ENCODE results near the gene DCAF6.

DCAF6 gene

GRCh38 chr1:168085401-168085872, 149.0 kb downstream of the DCAF6 start:
- in situ Hi-C loops (cut with MboI; ENCODE audit: low sequenced_read_pairs, unreplicated experiment), result no loop called here
- TF ChIP-seq CTCF (IDR thresholded peaks at IDR 0.05; ENCODE audit: borderline replicate concordance, control extremely low read depth, extremely low read depth, insufficient read depth, missing control alignments), result no peak
- no peak for DNase-seq (ENCODE audit: low spot score)

- no peak for DNase-seq (ENCODE audit: low spot score)
- in situ Hi-C loops (cut with MboI; ENCODE audit: low sequenced_read_pairs, unreplicated experiment), result no loop called here
- peak; percentile 2 for TF ChIP-seq CTCF (IDR thresholded peaks at IDR 0.05; ENCODE audit: borderline replicate concordance, control extremely low read depth, extremely low read depth, insufficient read depth, missing control alignments)
These were observed 150.0 kb downstream of the DCAF6 start for GRCh38 chr1:168086438-168086837.

- DNase-seq (ENCODE audit: low spot score), result no peak
- TF ChIP-seq CTCF (IDR thresholded peaks at IDR 0.05; ENCODE audit: borderline replicate concordance, control extremely low read depth, extremely low read depth, insufficient read depth, missing control alignments), result no peak
- in situ Hi-C loops (cut with MboI; ENCODE audit: low sequenced_read_pairs, unreplicated experiment), result no loop called here
These were observed 151.2 kb downstream of the DCAF6 start for GRCh38 chr1:168087696-168088095.

- no peak for TF ChIP-seq CTCF (IDR thresholded peaks at IDR 0.05; ENCODE audit: borderline replicate concordance, control extremely low read depth, extremely low read depth, insufficient read depth, missing control alignments)
- no peak for DNase-seq (ENCODE audit: low spot score)
- in situ Hi-C loops (cut with MboI; ENCODE audit: low sequenced_read_pairs, unreplicated experiment), result no loop called here
These were observed 152.2 kb downstream of the DCAF6 start for GRCh38 chr1:168088511-168089325.

- no peak for TF ChIP-seq CTCF (IDR thresholded peaks at IDR 0.05; ENCODE audit: borderline replicate concordance, control extremely low read depth, extremely low read depth, insufficient read depth, missing control alignments)
- no peak for DNase-seq (ENCODE audit: low spot score)
- in situ Hi-C loops (cut with MboI; ENCODE audit: low sequenced_read_pairs, unreplicated experiment), result no loop called here
These were observed 153.0 kb downstream of the DCAF6 start for GRCh38 chr1:168089326-168089978.

GRCh38 chr1:168089979-168090337, 153.5 kb downstream of the DCAF6 start:
- in situ Hi-C loops (cut with MboI; ENCODE audit: low sequenced_read_pairs, unreplicated experiment), result no loop called here
- DNase-seq (ENCODE audit: low spot score), result no peak
- no peak for TF ChIP-seq CTCF (IDR thresholded peaks at IDR 0.05; ENCODE audit: borderline replicate concordance, control extremely low read depth, extremely low read depth, insufficient read depth, missing control alignments)
